HepG2 (cell line): ENCODE data around the gene BMF. TPM values are rescaled to one million over a fixed set of nuclear protein-coding genes. Genes with fewer than 3 reads are reported as not detected.

Experiments
- ATAC-seq: fragments of 200-7000 bp; cut with Tn5 transposase; 3 replicates; pipeline ENCODE4 v1.9.1; 2020; ENCODE audit warnings: mild to moderate bottlenecking, moderate library complexity
- BruUV-seq: library from RNA; stranded (reverse); fragments of 400-500 nt; replicated peaks from 2 replicates; lab custom pipeline; 2021; lab: Mats Ljungman, UMichigan
- CTCF ChIA-PET: fragments of 300-600 bp; formaldehyde crosslinking; extraction: SDS; loops from one replicate; lab custom pipeline; 2021; ENCODE audit warnings: low total read pairs, inconsistent platforms, low intra/inter-chr PET ratio; lab: Yijun Ruan, JAX
- POLR2A ChIA-PET: fragments of 350-600 bp; sonication (Branson Sonifier 250); formaldehyde crosslinking; loops from one replicate; lab custom pipeline; 2020; ENCODE audit warnings: antibody characterized with exemption, inconsistent platforms; lab: Yijun Ruan, JAX
- DNase-seq: peaks from one replicate; pipeline ENCODE4 v3.0.0-alpha.2; 2015; ENCODE audit warnings: low spot score
- FAIRE-seq: peaks from 3 replicates; lab custom pipeline; 2011; peaks lifted over from hg19 to GRCh38; lab: Jason Lieb, UNC
- H2AFZ ChIP-seq: one replicate; pipeline ENCODE4 v1.6.1; 2011; ENCODE audit warnings: low read length, inconsistent platforms
- H3K27ac ChIP-seq: fragments of 300-600 bp; 3 replicates; pipeline ENCODE4 v1.8.0; 2011; ENCODE audit warnings: mixed run types, mild to moderate bottlenecking, mixed read lengths, low read length, inconsistent platforms; ENCODE audit not compliant: insufficient read depth; ENCODE audit errors: extremely low read length
- H3K27me3 ChIP-seq, 2 experiments: fragments of 200-600 bp in 1 of 2; 2 replicates in 1 of 2; 3 replicates in 1 of 2; pipeline versions ENCODE4 v1.6.0 to v1.8.0; 2011; ENCODE audit warnings: low read length in 2 of 2, mild to moderate bottlenecking in 2 of 2, moderate library complexity in 2 of 2, inconsistent platforms in 1 of 2; ENCODE audit not compliant: insufficient read depth in 2 of 2, control insufficient read depth in 1 of 2
- H3K36me3 ChIP-seq, 2 experiments: fragments of 200-600 bp in 1 of 2; replicated peaks in 1 of 2; 2 replicates in 1 of 2; 3 replicates in 1 of 2; pipeline versions ENCODE4 v1.5.1 to v1.8.0; 2011; ENCODE audit warnings: low read length in 2 of 2, inconsistent platforms in 1 of 2; ENCODE audit not compliant: insufficient read depth in 2 of 2, control insufficient read depth in 1 of 2
- H3K4me1 ChIP-seq: 2 replicates; pipeline ENCODE4 v1.5.1; 2012; ENCODE audit warnings: low read length, inconsistent platforms; ENCODE audit not compliant: insufficient read depth
- H3K4me2 ChIP-seq: 2 replicates; pipeline ENCODE4 v1.6.0; 2011; ENCODE audit warnings: low read depth, low read length, inconsistent platforms
- H3K4me3 ChIP-seq, 3 experiments: fragments of 200-600 bp in 1 of 3; sonication (generic), shearing (Covaris generic) in 1 of 3; replicated peaks in 1 of 3; 2 replicates each; pipeline ENCODE4 v1.5.1; 2011 to 2016; ENCODE audit warnings: low read length in 3 of 3, inconsistent platforms in 2 of 3, low read depth in 2 of 3, mild to moderate bottlenecking in 2 of 3, control low read depth in 1 of 3, mixed read lengths in 1 of 3; ENCODE audit not compliant: insufficient read depth in 1 of 3
- H3K79me2 ChIP-seq: one replicate; pipeline ENCODE4 v1.6.1; 2011; ENCODE audit warnings: low read length, inconsistent platforms; ENCODE audit not compliant: insufficient read depth
- H3K9ac ChIP-seq: 2 replicates; pipeline ENCODE4 v1.6.0; 2011; ENCODE audit warnings: mild to moderate bottlenecking, low read depth, low read length, inconsistent platforms; ENCODE audit not compliant: insufficient read depth
- H3K9me3 ChIP-seq: 2 replicates; pipeline ENCODE4 v1.5.1; 2012; ENCODE audit warnings: mild to moderate bottlenecking, low read length
- H4K20me1 ChIP-seq: 2 replicates; pipeline ENCODE4 v1.6.0; 2011; ENCODE audit warnings: inconsistent platforms, mild to moderate bottlenecking, low read length, moderate library complexity; ENCODE audit not compliant: insufficient read depth
- ATF7-NPFF ChIP-seq: sonication (generic); formaldehyde crosslinking; IDR thresholded peaks from 2 replicates; pipeline ENCODE4 v1.8.1; 2023; ENCODE audit warnings: mild to moderate bottlenecking, low read depth, missing genetic modification reagents, moderate library complexity
- DR1 ChIP-seq: sonication (generic); formaldehyde crosslinking; IDR thresholded peaks from 2 replicates; pipeline ENCODE4 v1.8.0; 2021; ENCODE audit warnings: mild to moderate bottlenecking, missing genetic modification reagents, inconsistent platforms
- ETV5 ChIP-seq: IDR thresholded peaks from 2 replicates; pipeline ENCODE4 v1.6.1; 2018; ENCODE audit warnings: missing biosample characterization, missing genetic modification reagents, inconsistent platforms, borderline replicate concordance
- HNF4A ChIP-seq: sonication (generic); formaldehyde crosslinking; IDR thresholded peaks from 2 replicates; pipeline ENCODE4 v1.4.0; 2020; ENCODE audit warnings: missing genetic modification reagents
- LCORL ChIP-seq, 2 experiments: fragments of 450-650 bp in 1 of 2; sonication (generic) in 1 of 2; formaldehyde crosslinking in 1 of 2; IDR thresholded peaks; 2 replicates each; pipeline versions ENCODE4 v1.5.0 to v1.6.1; 2017 to 2020; ENCODE audit warnings: antibody characterized with exemption in 1 of 2, missing genetic modification reagents in 1 of 2
- MAZ ChIP-seq, 2 experiments: sonication (generic) in 1 of 2; formaldehyde crosslinking in 1 of 2; IDR thresholded peaks; 2 replicates each; pipeline versions ENCODE4 v1.5.0 to v1.6.1; 2012 to 2020; ENCODE audit warnings: low read depth in 2 of 2, mild to moderate bottlenecking in 2 of 2, borderline replicate concordance in 1 of 2, improper control_type of control experiment in 1 of 2, low read length in 1 of 2, missing genetic modification reagents in 1 of 2, moderate library complexity in 1 of 2
- MBD4 ChIP-seq: IDR thresholded peaks from 2 replicates; pipeline ENCODE4 v1.6.1; 2012; ENCODE audit warnings: low read length, inconsistent platforms, borderline replicate concordance
- MEIS1 ChIP-seq: sonication (generic); formaldehyde crosslinking; IDR thresholded peaks from 2 replicates; pipeline ENCODE4 v1.9.0; 2021; ENCODE audit warnings: mild to moderate bottlenecking, missing genetic modification reagents, moderate library complexity, borderline replicate concordance
- MEIS2 ChIP-seq: sonication (generic); formaldehyde crosslinking; IDR thresholded peaks from 2 replicates; pipeline ENCODE4 v1.9.0; 2021; ENCODE audit warnings: mild to moderate bottlenecking, missing genetic modification reagents
- NR2F2 ChIP-seq: IDR thresholded peaks from 2 replicates; pipeline ENCODE4 v1.6.1; 2012; ENCODE audit warnings: low read depth, inconsistent platforms, borderline replicate concordance
- PPARG ChIP-seq: conservative IDR thresholded peaks from 2 replicates; pipeline ENCODE4 v1.6.1; 2016; ENCODE audit warnings: missing biosample characterization, missing genetic modification reagents
- RFX5 ChIP-seq: IDR thresholded peaks from 2 replicates; pipeline ENCODE4 v1.6.1; 2011; ENCODE audit warnings: low read depth, low read length, improper control_type of control experiment
- RXRA ChIP-seq: sonication (generic); formaldehyde crosslinking; IDR thresholded peaks from 2 replicates; pipeline ENCODE4 v1.5.1; 2020; ENCODE audit warnings: missing genetic modification reagents
- SALL1 ChIP-seq: sonication (generic); formaldehyde crosslinking; IDR thresholded peaks from 2 replicates; pipeline ENCODE4 v1.8.0; 2022; ENCODE audit warnings: mild to moderate bottlenecking, missing genetic modification reagents
- SALL2 ChIP-seq: sonication (generic); formaldehyde crosslinking; IDR thresholded peaks from 2 replicates; pipeline ENCODE4 v1.8.1; 2023; ENCODE audit warnings: mild to moderate bottlenecking, missing genetic modification reagents, inconsistent platforms
- TERF1 ChIP-seq: sonication (generic); formaldehyde crosslinking; IDR thresholded peaks from 2 replicates; pipeline ENCODE4 v1.8.0; 2022; ENCODE audit warnings: mild to moderate bottlenecking, missing genetic modification reagents, moderate library complexity
- TFAP4 ChIP-seq: sonication (generic); IDR thresholded peaks from 2 replicates; pipeline ENCODE4 v1.6.1; 2016; ENCODE audit warnings: low read depth, borderline replicate concordance
- ZEB1 ChIP-seq: IDR thresholded peaks from 2 replicates; pipeline ENCODE4 v1.6.1; 2012; ENCODE audit warnings: mild to moderate bottlenecking, low read depth, inconsistent platforms; ENCODE audit not compliant: insufficient replicate concordance
- ZNF24 ChIP-seq: fragments of 450-650 bp; IDR thresholded peaks from 2 replicates; pipeline ENCODE4 v1.6.1; 2017; ENCODE audit warnings: antibody characterized with exemption, mild to moderate bottlenecking
- ZNF256 ChIP-seq: sonication (generic); formaldehyde crosslinking; conservative IDR thresholded peaks from 2 replicates; pipeline ENCODE4 v1.4.0; 2020; ENCODE audit warnings: missing genetic modification reagents
- ZNF292 ChIP-seq: sonication (generic); formaldehyde crosslinking; IDR thresholded peaks from 2 replicates; pipeline ENCODE4 v1.8.1; 2022; ENCODE audit warnings: mild to moderate bottlenecking, low read depth, missing genetic modification reagents, borderline replicate concordance
- ZNF7 ChIP-seq: IDR thresholded peaks from 2 replicates; pipeline ENCODE4 v1.6.1; 2016; ENCODE audit warnings: missing biosample characterization, missing genetic modification reagents
- ZNF784 ChIP-seq: sonication (generic); formaldehyde crosslinking; IDR thresholded peaks from 2 replicates; pipeline ENCODE4 v1.5.1; 2020; ENCODE audit warnings: missing genetic modification reagents, mild to moderate bottlenecking, borderline replicate concordance
- WGBS: methylation state at CpG from one replicate; pipeline ENCODE4 v1.1.6; 2017; ENCODE audit warnings: low lambda C conversion rate; 5-methylcytosine and 5-hydroxymethylcytosine counted together
- in situ Hi-C: cut with HindIII; loops from 2 replicates; pipeline ENCODE4 v1.10.0; 2017; ENCODE audit warnings: low pct_unique_long_range_greater_than_20kb; ENCODE audit not compliant: extremely low pct_ligation_motif_present
- intact Hi-C: fragments of 100-400 bp; cut with micrococcal nuclease; formaldehyde crosslinking; loops from one replicate; pipeline ENCODE4 v1.10.0; 2022; ENCODE audit not compliant: unreplicated experiment
- polyA plus RNA-seq, 8 experiments: library from polyadenylated mRNA; depleted of rRNA in 3 of 8; stranded (reverse) in 7 of 8; unstranded in 1 of 8; fragments of >200 nt; fragmentation: Illumina TruSeq in 4 of 8; extraction: Trizol in 4 of 8; gene quantifications; 2 replicates each; pipeline versions ENCODE4 v1.2.1 to v1.2.3, GENCODE V29; 2011 to 2016; ENCODE audit warnings: low read depth in 4 of 8, missing spikeins in 1 of 8, mixed read lengths in 1 of 8; ENCODE audit not compliant: insufficient read depth in 1 of 8
- total RNA-seq, 5 experiments: library from RNA; depleted of rRNA; stranded (reverse); fragments of >200 nt; fragmentation: Illumina TruSeq; extraction: Trizol; gene quantifications; 2 replicates each; pipeline ENCODE4 v1.2.3, GENCODE V29; 2016; ENCODE audit warnings: low read depth in 1 of 5

Gene BMF
- total and polyA plus RNA-seq, 2 of the 13 experiments (the other 11 are each of a cell fraction or from before 2014, with no cell fraction given), result 8.7 to 15.9 TPM

GRCh38 chr15:40111888-40112287 lies 3.2 kb upstream of the BMF start:
- no TSS peak for BruUV-seq
- peak overlapping the region; percentile 80 for H3K4me2 ChIP-seq
- peaks cover 2% of the 10 kb centered on the region for H3K79me2 ChIP-seq
- peak; percentile 67 for FAIRE-seq
- H3K9me3 ChIP-seq, result no peaks in the 10 kb centered on the region
- H3K4me3 ChIP-seq, result peak overlapping the region in 1 of 3 experiments; percentile 20; a peak in 1 of 6 replicates
- no peaks in the 10 kb centered on the region for H3K27me3 ChIP-seq
- H4K20me1 ChIP-seq, result no peaks in the 10 kb centered on the region
- peak; percentile 51 for ATAC-seq
- intact Hi-C loops, result no loop called here
- peaks cover 64% of the 10 kb centered on the region for H3K4me1 ChIP-seq
- peak overlapping the region; percentile 25 for H3K27ac ChIP-seq
- H3K36me3 ChIP-seq, result no peaks in the 10 kb centered on the region
- in situ Hi-C loops, result loop anchor here (5.0 kb wide), 1 partner anchor 65 kb away; no protein-coding TSS in a partner anchor
- POLR2A ChIA-PET, result interaction anchor here (8.4 to 14.1 kb wide), 2 partner anchors 18 to 29 kb away, joined by 150 to 371 read pairs; no protein-coding TSS in a partner anchor
- 0% methylated on average over 1 of the region's 2 CpGs for whole genome bisulfite sequencing
- CTCF ChIA-PET, result no interaction called here
- H3K9ac ChIP-seq, result no peak overlapping the region
- no peak for DNase-seq
- H2AFZ ChIP-seq, result peak overlapping the region; percentile 46
- TF ChIP-seq ZNF7 (CRISPR knock-in tag), result no peak
- TF ChIP-seq MAZ (IDR thresholded peaks at IDR 0.05; ENCODE audit: borderline replicate concordance, low read depth, low read length), result no peak
- TF ChIP-seq MAZ (CRISPR knock-in tag; IDR thresholded peaks at IDR 0.05; ENCODE audit: low read depth), result 0 out of 2 replicates have a peak, but pooled peaks have one; percentile 54
- TF ChIP-seq ZNF24, result no peak
- no peak for TF ChIP-seq ZEB1
- TF ChIP-seq ZNF292 (CRISPR knock-in tag), result peak; percentile 71; the same call in 1 of the 2 replicates
- TF ChIP-seq ATF7-NPFF (CRISPR knock-in tag), result no peak
- 0 out of 2 replicates have a peak, but pooled peaks have one; percentile 35 for TF ChIP-seq ZNF784
- TF ChIP-seq ZNF256, result no peak
- no peak for TF ChIP-seq TERF1 (CRISPR knock-in tag)
- TF ChIP-seq DR1 (CRISPR knock-in tag), result no peak
- no peak for TF ChIP-seq MBD4
- peak; percentile 68 for TF ChIP-seq HNF4A (CRISPR knock-in tag)
- TF ChIP-seq MEIS1, result no peak
- peak; percentile 80 for TF ChIP-seq MEIS2 (CRISPR knock-in tag)
- peak; percentile 55; the same call in 1 of the 2 replicates for TF ChIP-seq SALL1 (CRISPR knock-in tag)
- TF ChIP-seq SALL2 (CRISPR knock-in tag), result no peak
- no peak for TF ChIP-seq LCORL (IDR thresholded peaks at IDR 0.05)
- peak; percentile 64 for TF ChIP-seq LCORL (CRISPR knock-in tag; IDR thresholded peaks at IDR 0.05)
- peak; percentile 28; the same call in 1 of the 2 replicates for TF ChIP-seq RXRA (CRISPR knock-in tag)
- no peak for TF ChIP-seq TFAP4
- TF ChIP-seq ETV5 (CRISPR knock-in tag), result no peak
- peak; percentile 60; the same call in 1 of the 2 replicates for TF ChIP-seq NR2F2
- peak; percentile 90 for TF ChIP-seq RFX5
- 0 out of 2 replicates have a peak, but pooled peaks have one; percentile 29 for TF ChIP-seq PPARG (CRISPR knock-in tag)
